HepG2 (cell line): ENCODE results near the gene LOXL3. TPM values are rescaled to one million over a fixed set of nuclear protein-coding genes. Genes with fewer than 3 reads are reported as not detected.
A peak's percentile ranks its signal among the peaks of the same experiment; 100 is the strongest.

Experiments
- AGO2 ChIP-seq: fragments of 200-400 bp; formaldehyde crosslinking; optimal IDR thresholded peaks from 2 replicates; pipeline ENCODE3; 2017; ENCODE audit warnings: mild to moderate bottlenecking, low read depth, low read length, moderate library complexity
- HNRNPK ChIP-seq: fragments of 200-400 bp; formaldehyde crosslinking; IDR thresholded peaks from 2 replicates; pipeline ENCODE4 v1.6.1; 2018; ENCODE audit warnings: low read length, low read depth, moderate library complexity, mild to moderate bottlenecking; ENCODE audit not compliant: poor library complexity, severe bottlenecking
- HNRNPLL ChIP-seq: fragments of 200-400 bp; formaldehyde crosslinking; IDR thresholded peaks from 2 replicates; pipeline ENCODE4 v1.6.1; 2017; ENCODE audit warnings: mild to moderate bottlenecking, low read depth, low read length; ENCODE audit not compliant: poor library complexity, severe bottlenecking
- LCORL ChIP-seq, 2 experiments: fragments of 450-650 bp in 1 of 2; sonication (generic) in 1 of 2; formaldehyde crosslinking in 1 of 2; IDR thresholded peaks; 2 replicates each; pipeline versions ENCODE4 v1.5.0 to v1.6.1; 2017 to 2020; ENCODE audit warnings: antibody characterized with exemption in 1 of 2, missing genetic modification reagents in 1 of 2
- MAFK ChIP-seq, 2 experiments: IDR thresholded peaks in 1 of 2; conservative IDR thresholded peaks in 1 of 2; 2 replicates each; pipeline ENCODE4 v1.6.1; 2011; ENCODE audit warnings: improper control_type of control experiment in 2 of 2, low read length in 2 of 2
- SAFB2 ChIP-seq: sonication (generic); formaldehyde crosslinking; IDR thresholded peaks from 2 replicates; pipeline ENCODE4 v1.5.1; 2020; ENCODE audit warnings: missing genetic modification reagents, low read depth, mild to moderate bottlenecking, borderline replicate concordance
- SALL2 ChIP-seq: sonication (generic); formaldehyde crosslinking; IDR thresholded peaks from 2 replicates; pipeline ENCODE4 v1.8.1; 2023; ENCODE audit warnings: mild to moderate bottlenecking, missing genetic modification reagents, inconsistent platforms
- SNAPC5 ChIP-seq: sonication (generic); formaldehyde crosslinking; IDR thresholded peaks from 2 replicates; pipeline ENCODE4 v1.8.1; 2023; ENCODE audit warnings: mild to moderate bottlenecking, missing genetic modification reagents, borderline replicate concordance
- SP1 ChIP-seq, 2 experiments: fragments of 450-650 bp in 1 of 2; sonication (generic) in 1 of 2; formaldehyde crosslinking in 1 of 2; IDR thresholded peaks; 2 replicates each; pipeline versions ENCODE4 v1.4.0 to v1.6.1; 2016 to 2020; ENCODE audit warnings: missing genetic modification reagents in 1 of 2
- SRF ChIP-seq: IDR thresholded peaks from 2 replicates; pipeline ENCODE4 v1.6.1; 2011; ENCODE audit warnings: mild to moderate bottlenecking, low read depth, low read length, moderate library complexity
- TBX2 ChIP-seq: sonication (generic); formaldehyde crosslinking; IDR thresholded peaks from 2 replicates; pipeline ENCODE4 v1.5.0; 2020; ENCODE audit warnings: missing genetic modification reagents, mild to moderate bottlenecking, borderline replicate concordance
- ZBTB49 ChIP-seq: sonication (generic); formaldehyde crosslinking; IDR thresholded peaks from 2 replicates; pipeline ENCODE4 v1.4.0; 2020; ENCODE audit warnings: missing genetic modification reagents, borderline replicate concordance
- ZNF225 ChIP-seq: sonication (generic); formaldehyde crosslinking; IDR thresholded peaks from 2 replicates; pipeline ENCODE4 v1.4.0; 2020; ENCODE audit warnings: mild to moderate bottlenecking, missing genetic modification reagents
- ZNF589 ChIP-seq: sonication (generic); formaldehyde crosslinking; conservative IDR thresholded peaks from 2 replicates; pipeline ENCODE4 v1.8.0; 2022; ENCODE audit warnings: mild to moderate bottlenecking, moderate library complexity, missing genetic modification reagents
- ZNF687 ChIP-seq: sonication (generic); formaldehyde crosslinking; IDR thresholded peaks from 2 replicates; pipeline ENCODE4 v1.5.1; 2020; ENCODE audit warnings: mild to moderate bottlenecking, missing genetic modification reagents, moderate library complexity
- polyA plus RNA-seq, 8 experiments: library from polyadenylated mRNA; depleted of rRNA in 3 of 8; stranded (reverse) in 7 of 8; unstranded in 1 of 8; fragments of >200 nt; fragmentation: Illumina TruSeq in 4 of 8; extraction: Trizol in 4 of 8; gene quantifications; 2 replicates each; pipeline versions ENCODE4 v1.2.1 to v1.2.3, GENCODE V29; 2011 to 2016; ENCODE audit warnings: low read depth in 4 of 8, missing spikeins in 1 of 8, mixed read lengths in 1 of 8; ENCODE audit not compliant: insufficient read depth in 1 of 8
- total RNA-seq, 5 experiments: library from RNA; depleted of rRNA; stranded (reverse); fragments of >200 nt; fragmentation: Illumina TruSeq; extraction: Trizol; gene quantifications; 2 replicates each; pipeline ENCODE4 v1.2.3, GENCODE V29; 2016; ENCODE audit warnings: low read depth in 1 of 5
- TF ChIP-seq, protein P1 (sequence below): sonication (generic); formaldehyde crosslinking; IDR thresholded peaks from 2 replicates; pipeline ENCODE4 v1.5.0; 2020; ENCODE audit warnings: missing genetic modification reagents
- TF ChIP-seq, protein P2 (sequence below): sonication (generic); formaldehyde crosslinking; IDR thresholded peaks from 2 replicates; pipeline ENCODE4 v1.8.0; 2022; ENCODE audit warnings: mild to moderate bottlenecking, missing genetic modification reagents, moderate library complexity

The LOXL3 gene
- total and polyA plus RNA-seq, 2 of the 13 experiments (the other 11 are each of a cell fraction or from before 2014, with no cell fraction given), result 0.55 to 6.5 TPM

GRCh38 chr2:74513605-74514367 is 40.0 kb downstream of the LOXL3 start (continued):
- TF ChIP-seq SAFB2, result 0 out of 2 replicates have a peak, but pooled peaks have one; percentile 36
- no peak for TF ChIP-seq SP1 (IDR thresholded peaks at IDR 0.05)
- TF ChIP-seq SP1 (CRISPR knock-in tag; IDR thresholded peaks at IDR 0.05), result peak; percentile 12; the same call in 1 of the 2 replicates
- peak; percentile 54 for TF ChIP-seq ZNF687 (CRISPR knock-in tag)
- peak; percentile 15 for TF ChIP-seq AGO2
- TF ChIP-seq MAFK (conservative IDR thresholded peaks at IDR 0.05 in 1 of 2, IDR thresholded peaks at IDR 0.05 in 1 of 2; ENCODE audit: low read length in 2 of 2), result peak; percentile 38 to 62
- peak; percentile 56; the same call in 1 of the 2 replicates for TF ChIP-seq ZBTB49
- peak; percentile 41; the same call in 1 of the 2 replicates for TF ChIP-seq TBX2
- TF ChIP-seq HNRNPLL, result peak; percentile 1
- TF ChIP-seq SNAPC5 (CRISPR knock-in tag), result no peak
- TF ChIP-seq HNRNPK, result peak; percentile 82
- 0 out of 2 replicates have a peak, but pooled peaks have one; percentile 10 for TF ChIP-seq ZNF225 (CRISPR knock-in tag)
- TF ChIP-seq ZNF589 (CRISPR knock-in tag), result 0 out of 2 replicates have a peak, but pooled peaks have one; percentile 35
- TF ChIP-seq LCORL (IDR thresholded peaks at IDR 0.05), result no peak
- 0 out of 2 replicates have a peak, but pooled peaks have one; percentile 5 for TF ChIP-seq LCORL (CRISPR knock-in tag; IDR thresholded peaks at IDR 0.05)
- TF ChIP-seq, protein P1, sequence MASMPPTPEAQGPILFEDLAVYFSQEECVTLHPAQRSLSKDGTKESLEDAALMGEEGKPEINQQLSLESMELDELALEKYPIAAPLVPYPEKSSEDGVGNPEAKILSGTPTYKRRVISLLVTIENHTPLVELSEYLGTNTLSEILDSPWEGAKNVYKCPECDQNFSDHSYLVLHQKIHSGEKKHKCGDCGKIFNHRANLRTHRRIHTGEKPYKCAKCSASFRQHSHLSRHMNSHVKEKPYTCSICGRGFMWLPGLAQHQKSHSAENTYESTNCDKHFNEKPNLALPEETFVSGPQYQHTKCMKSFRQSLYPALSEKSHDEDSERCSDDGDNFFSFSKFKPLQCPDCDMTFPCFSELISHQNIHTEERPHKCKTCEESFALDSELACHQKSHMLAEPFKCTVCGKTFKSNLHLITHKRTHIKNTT (CRISPR knock-in tag), result no peak
- no peak for TF ChIP-seq SRF
- TF ChIP-seq, protein P2, sequence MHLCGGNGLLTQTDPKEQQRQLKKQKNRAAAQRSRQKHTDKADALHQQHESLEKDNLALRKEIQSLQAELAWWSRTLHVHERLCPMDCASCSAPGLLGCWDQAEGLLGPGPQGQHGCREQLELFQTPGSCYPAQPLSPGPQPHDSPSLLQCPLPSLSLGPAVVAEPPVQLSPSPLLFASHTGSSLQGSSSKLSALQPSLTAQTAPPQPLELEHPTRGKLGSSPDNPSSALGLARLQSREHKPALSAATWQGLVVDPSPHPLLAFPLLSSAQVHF (CRISPR knock-in tag), result 0 out of 2 replicates have a peak, but pooled peaks have one; percentile 63
- TF ChIP-seq SALL2 (CRISPR knock-in tag), result no peak
